Subcutaneous abdominal adipose tissue (tissue), 5 donors: ENCODE results near the gene UQCRH.
"Not testable (repeated sequence)": the region's sequence is repeated elsewhere in the genome, so short reads cannot be mapped to it uniquely, and the experiment has no call there.

Experiments
- H3K27ac ChIP-seq: one replicate; pipeline ENCODE4 v1.7.0; 2013; ENCODE audit warnings: low read depth, mild to moderate bottlenecking, inconsistent platforms, low read length, moderate library complexity
- H3K27me3 ChIP-seq, 5 donors: one replicate each; pipeline ENCODE4 v1.7.0; 2013; ENCODE audit warnings: low read length in 5 of 5, inconsistent platforms in 1 of 5; ENCODE audit not compliant: control insufficient read depth in 5 of 5, insufficient read depth in 4 of 5
- H3K36me3 ChIP-seq, 5 donors: one replicate each; pipeline ENCODE4 v1.7.0; 2013; ENCODE audit warnings: low read length in 5 of 5; ENCODE audit not compliant: control insufficient read depth in 5 of 5, insufficient read depth in 5 of 5
- H3K4me1 ChIP-seq, 5 donors: one replicate each; pipeline ENCODE4 v1.7.0; 2013; ENCODE audit warnings: low read length in 5 of 5, mild to moderate bottlenecking in 3 of 5, moderate library complexity in 1 of 5; ENCODE audit not compliant: control insufficient read depth in 5 of 5, insufficient read depth in 5 of 5
- H3K4me3 ChIP-seq, 5 donors: one replicate each; pipeline ENCODE4 v1.7.0; 2013; ENCODE audit warnings: low read length in 5 of 5, low read depth in 1 of 5
- H3K9ac ChIP-seq, 5 donors: one replicate each; pipeline ENCODE4 v1.7.0; 2013; ENCODE audit warnings: low read length in 5 of 5, mild to moderate bottlenecking in 4 of 5, moderate library complexity in 3 of 5
- H3K9me3 ChIP-seq, 5 donors: one replicate each; pipeline ENCODE4 v1.7.0; 2013; ENCODE audit warnings: low read length in 5 of 5; ENCODE audit not compliant: control insufficient read depth in 5 of 5
- donor health status: healthy.
- donor health status: healthy.
- donor health status: healthy.
- donor health status: healthy.
- donor health status: healthy.

The UQCRH gene

DNA sequence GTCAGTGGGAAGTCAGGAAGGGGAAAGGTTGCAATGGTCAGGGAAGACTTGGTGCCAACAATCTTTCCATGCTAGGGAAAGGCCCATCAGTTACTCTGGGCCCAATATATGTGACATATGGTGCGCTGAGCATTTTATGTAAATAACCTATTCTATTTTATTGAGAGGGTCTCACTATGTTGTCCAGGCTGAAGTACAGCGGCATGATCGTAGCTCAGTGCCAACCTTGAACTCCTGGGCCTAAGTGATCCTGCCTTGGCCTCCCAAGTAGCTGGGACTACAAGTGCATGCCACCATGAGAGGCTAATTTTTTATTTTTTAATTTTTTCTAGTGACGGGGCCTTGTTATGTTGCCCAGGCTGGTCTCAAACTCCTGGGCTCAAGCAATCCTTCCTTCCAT lies 6.8 kb downstream of the UQCRH start:
- H3K4me3 ChIP-seq: no peak overlapping the region
- peaks cover 8 to 50% (median 38%) of the 10 kb centered on the region in 5 donors for H3K36me3 ChIP-seq
- H3K27ac ChIP-seq: no peak overlapping the region
- no peaks in the 10 kb centered on the region for H3K27me3 ChIP-seq
- H3K9ac ChIP-seq: no peak overlapping the region
- H3K4me1 ChIP-seq: peaks cover 2 to 43% (median 14%) of the 10 kb centered on the region in 5 donors
- no peaks in the 10 kb centered on the region for H3K9me3 ChIP-seq

DNA sequence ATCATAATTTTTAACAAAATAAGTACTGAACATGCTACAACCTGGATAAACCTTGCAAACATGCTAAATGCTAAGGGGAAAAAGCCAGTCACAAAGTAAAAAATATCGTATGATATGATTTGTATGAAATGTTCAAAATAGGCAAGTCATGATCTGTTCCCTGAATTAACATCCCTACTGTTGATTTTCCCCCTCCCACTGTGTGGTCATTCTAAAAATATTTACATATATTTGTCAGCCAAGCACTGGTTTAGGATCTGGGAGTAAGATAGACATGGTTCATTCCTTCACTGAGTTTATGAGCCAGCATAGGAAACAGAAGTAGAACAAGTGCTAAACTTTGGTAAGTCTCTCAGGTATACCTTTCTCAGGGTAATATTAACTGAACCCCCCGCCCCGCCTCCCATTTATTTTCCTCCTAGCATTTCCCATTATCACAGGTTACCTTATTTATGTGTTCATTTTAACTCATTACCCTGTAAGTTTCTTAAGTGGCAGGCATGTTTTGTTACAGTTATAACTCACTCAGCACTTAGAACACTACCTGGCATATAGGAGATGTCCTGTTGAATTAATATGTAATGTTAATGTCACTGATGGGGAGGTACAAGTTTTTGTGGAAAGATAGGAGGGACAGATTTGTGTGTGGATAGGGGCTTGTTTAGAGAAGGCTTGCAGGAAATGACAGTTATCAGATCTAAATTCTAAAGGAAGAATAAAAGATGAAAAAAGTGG lies 12.3 kb downstream of the UQCRH start:
- Histone ChIP-seq H3K4me1 (no peaks in the 10 kb centered on the region), H3K27ac (no peak overlapping the region)

DNA sequence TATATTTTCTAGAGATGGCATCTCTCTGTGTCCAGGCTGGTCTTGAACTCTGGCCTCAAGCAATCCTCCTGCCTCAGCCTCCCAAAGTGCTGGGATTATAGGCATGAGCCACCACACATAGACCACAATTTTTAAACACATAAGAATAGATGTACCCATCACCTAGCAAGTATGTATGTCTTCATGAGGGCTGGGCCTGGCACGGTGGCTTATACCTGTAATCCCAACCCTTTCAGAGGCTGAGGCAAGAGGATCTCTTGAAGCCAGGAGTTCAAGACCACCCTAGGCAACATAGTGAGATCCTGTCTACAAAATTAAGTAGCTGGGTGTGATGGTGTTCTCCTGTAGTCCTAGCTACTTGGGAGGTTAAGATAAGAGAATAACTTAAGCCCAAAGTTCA lies 13.8 kb downstream of the UQCRH start:
- Histone ChIP-seq H3K9me3 (no peaks in the 10 kb centered on the region), H3K4me3 (no peak overlapping the region), H3K9ac (no peak overlapping the region), H3K36me3 (peaks cover 16 to 46% (median 43%) of the 10 kb centered on the region in 5 donors), H3K27me3 (no peaks in the 10 kb centered on the region), H3K4me1 (no peaks in the 10 kb centered on the region), H3K27ac (no peak overlapping the region)

More for the DNA sequence above, 12.3 kb downstream of the UQCRH start:
- Histone ChIP-seq H3K27me3 (no peaks in the 10 kb centered on the region), H3K9me3 (no peaks in the 10 kb centered on the region), H3K9ac (no peak overlapping the region), H3K36me3 (peaks cover 16 to 60% (median 52%) of the 10 kb centered on the region in 5 donors), H3K4me3 (no peak overlapping the region)

DNA sequence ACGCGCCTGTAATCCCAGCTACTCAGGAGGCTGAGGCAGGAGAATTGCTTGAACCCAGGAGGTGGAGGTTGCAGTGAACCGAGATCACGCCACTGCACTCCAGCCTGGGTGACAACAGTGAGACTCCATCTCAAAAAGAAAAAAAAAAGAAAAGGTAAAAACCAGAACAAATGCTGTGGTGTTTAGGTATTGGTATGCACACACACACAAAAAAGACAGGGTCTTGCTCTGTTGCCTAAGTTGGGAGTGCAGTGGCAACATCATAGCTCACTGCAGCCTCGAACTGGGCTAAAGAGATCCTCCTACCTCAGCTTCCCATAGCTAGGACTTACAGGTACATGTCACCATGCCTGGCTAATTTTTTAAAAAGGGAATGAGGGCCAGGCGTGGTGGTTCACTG lies 15.8 kb downstream of the UQCRH start:
- H3K27ac ChIP-seq, H3K27me3 ChIP-seq, H3K4me1 ChIP-seq, H3K4me3 ChIP-seq, H3K9me3 ChIP-seq, H3K9ac ChIP-seq: not testable (repeated sequence)
- peaks cover 11 to 29% (median 26%) of the 10 kb centered on the region in 5 donors for H3K36me3 ChIP-seq

DNA sequence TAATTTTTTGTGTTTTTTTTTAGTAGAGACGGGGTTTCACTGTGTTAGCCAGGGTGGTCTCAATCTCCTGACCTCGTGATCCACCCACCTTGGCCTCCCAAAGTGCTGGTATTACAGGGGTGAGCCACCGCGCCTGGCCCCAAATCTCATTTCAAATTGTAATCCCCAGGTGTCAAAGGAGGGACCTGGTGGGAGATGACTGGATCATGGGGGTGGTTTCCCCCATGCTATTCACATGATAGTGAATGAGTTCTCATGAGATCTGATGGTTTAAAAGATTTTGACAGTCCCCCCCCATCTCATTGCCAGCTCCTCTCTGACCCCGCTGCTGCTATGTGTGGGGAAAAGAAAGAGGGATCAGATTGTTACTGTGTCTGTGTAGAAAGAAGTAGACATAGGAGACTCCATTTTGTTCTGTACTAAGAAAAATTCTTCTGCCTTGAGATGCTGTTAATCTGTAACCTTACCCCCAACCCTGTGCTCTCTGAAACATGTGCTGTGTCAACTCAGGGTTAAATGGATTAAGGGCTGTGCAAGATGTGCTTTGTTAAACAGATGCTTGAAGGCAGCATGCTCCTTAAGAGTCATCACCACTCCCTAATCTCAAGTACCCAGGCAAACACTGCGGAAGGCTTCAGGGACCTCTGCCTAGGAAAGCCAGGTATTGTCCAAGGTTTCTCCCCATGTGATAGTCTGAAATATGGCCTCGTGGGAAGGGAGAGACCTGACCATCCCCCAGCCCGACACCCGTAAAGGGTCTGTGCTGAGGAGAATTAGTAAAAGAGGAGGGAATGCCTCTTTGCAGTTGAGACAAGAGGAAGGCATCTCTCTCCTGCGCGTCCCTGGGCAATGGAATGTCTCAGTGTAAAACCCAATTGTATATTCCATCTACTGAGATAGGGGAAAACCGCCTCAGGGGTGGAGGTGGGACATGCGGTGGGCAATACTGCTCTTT lies 16.7 kb downstream of the UQCRH start:
- not testable (repeated sequence) for H3K27ac ChIP-seq, H3K4me1 ChIP-seq, H3K27me3 ChIP-seq, H3K9me3 ChIP-seq, H3K9ac ChIP-seq, H3K4me3 ChIP-seq
- H3K36me3 ChIP-seq: peaks cover 8 to 22% (median 18%) of the 10 kb centered on the region in 5 donors

DNA sequence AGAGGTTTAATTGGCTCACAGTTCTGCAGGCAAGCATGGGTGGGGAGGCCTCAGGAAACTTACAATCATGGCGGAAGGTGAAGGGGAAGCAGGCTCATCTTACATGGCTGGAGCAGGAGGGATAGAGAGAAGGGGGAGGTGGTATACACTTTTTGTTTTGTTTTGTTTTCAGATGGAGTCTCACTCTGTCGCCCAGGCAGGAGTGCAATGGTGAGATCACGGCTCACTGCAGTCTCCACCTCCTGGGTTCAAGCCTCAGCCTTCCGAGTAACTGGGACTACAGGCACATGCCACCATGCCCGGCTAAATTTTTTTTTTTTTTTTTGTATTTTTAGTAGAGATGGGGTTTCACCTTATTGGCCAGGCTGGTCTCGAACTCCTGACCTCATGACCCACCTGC lies 18.7 kb downstream of the UQCRH start:
- H3K27ac ChIP-seq, H3K27me3 ChIP-seq, H3K4me3 ChIP-seq, H3K9ac ChIP-seq, H3K36me3 ChIP-seq, H3K9me3 ChIP-seq, H3K4me1 ChIP-seq: not testable (repeated sequence)

DNA sequence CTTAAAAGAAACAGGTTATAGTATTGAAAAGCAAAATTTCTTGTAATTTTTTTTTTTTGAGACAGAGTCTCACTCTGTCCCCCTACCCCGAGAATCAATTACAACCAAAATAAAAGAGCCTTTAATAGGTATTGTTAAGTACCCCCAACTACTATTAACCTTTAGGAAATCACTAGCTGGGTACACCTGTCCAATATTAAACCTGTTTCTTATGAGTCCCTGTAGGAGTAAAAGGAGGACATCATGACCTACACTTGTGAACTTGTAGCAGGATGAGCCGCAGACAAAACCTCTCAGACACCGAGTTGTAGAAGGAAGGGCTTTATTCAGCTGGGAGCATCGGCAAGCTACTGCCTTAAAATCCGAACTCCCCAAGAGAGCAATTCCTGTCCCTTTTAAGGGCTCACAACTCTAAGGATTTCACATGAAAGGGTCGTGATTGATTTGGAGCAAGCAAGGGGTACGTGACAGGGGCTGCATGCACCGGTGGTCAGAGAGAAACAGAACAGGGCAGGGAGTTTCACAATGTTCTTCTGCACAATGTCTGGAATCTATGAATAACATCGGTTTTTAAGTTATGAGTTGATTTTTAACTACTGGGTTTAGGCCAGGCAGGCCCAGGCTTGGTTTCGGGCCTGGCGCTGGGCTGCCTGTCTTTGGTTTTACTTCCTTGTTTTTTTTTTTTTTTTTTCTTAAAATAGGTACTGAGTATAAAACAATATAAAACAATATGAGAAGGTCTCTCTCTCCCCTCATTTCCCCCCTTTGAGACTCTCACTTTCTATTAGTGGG lies 22.0 kb downstream of the UQCRH start:
- H3K4me3 ChIP-seq, H3K36me3 ChIP-seq, H3K9ac ChIP-seq, H3K27me3 ChIP-seq, H3K27ac ChIP-seq, H3K4me1 ChIP-seq, H3K9me3 ChIP-seq: not testable (repeated sequence)

DNA sequence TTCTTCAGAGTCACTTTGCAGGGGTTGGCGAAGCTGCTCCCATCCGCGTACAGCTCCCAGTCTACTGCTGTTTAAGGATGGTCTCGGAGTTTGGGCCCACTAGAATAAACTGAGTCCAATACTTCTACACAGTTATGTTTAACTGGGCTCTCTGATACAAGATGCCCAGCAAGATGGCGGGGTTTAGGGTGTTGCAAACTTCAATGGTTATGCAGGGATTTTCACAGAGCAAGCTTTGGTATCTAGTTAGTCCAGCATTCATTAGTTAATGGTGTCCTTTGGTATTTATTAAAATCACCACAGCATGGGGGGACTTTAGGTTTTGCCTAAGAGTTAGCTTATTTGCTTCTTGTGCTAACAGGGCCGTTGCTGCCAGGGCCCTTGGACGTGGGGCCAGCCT lies 24.7 kb downstream of the UQCRH start:
- H3K9me3 ChIP-seq, H3K4me3 ChIP-seq, H3K27me3 ChIP-seq, H3K4me1 ChIP-seq, H3K27ac ChIP-seq, H3K9ac ChIP-seq, H3K36me3 ChIP-seq: not testable (repeated sequence)

DNA sequence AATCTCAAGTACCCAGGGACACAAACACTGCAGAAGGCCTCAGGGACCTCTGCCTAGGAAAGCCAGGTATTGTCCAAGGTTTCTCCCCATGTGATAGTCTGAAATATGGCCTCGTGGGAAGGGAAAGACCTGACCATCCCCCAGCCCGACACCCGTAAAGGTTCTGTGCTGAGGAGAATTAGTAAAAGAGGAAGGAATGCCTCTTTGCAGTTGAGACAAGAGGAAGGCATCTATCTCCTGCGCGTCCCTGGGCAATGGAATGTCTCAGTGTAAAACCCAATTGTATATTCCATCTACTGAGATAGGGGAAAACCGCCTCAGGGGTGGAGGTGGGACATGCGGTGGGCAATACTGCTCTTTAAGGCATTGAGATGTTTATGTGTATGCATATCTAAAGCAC lies 26.3 kb downstream of the UQCRH start:
- not testable (repeated sequence) for H3K9ac ChIP-seq, H3K4me3 ChIP-seq, H3K27me3 ChIP-seq, H3K27ac ChIP-seq, H3K4me1 ChIP-seq, H3K36me3 ChIP-seq, H3K9me3 ChIP-seq

DNA sequence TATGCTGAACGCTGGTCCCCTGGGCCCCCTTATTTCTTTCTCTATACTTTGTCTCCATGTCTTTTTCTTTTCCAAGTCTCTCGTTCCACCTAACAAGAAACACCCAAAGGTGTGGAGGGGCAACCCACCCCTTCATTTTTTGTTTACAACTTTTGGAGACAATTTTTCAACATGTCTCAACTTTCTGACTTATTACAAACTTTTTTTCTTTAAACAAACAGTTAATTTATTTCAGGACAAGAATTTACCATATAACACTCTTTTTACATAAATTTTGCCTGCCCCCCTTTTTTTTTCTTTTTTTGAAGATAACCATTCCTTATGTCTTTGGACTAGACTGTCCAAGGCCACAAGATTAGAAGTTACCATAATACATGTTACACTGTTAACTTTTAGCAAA lies 26.9 kb downstream of the UQCRH start:
- not testable (repeated sequence) for H3K36me3 ChIP-seq, H3K4me1 ChIP-seq, H3K4me3 ChIP-seq, H3K9ac ChIP-seq, H3K27me3 ChIP-seq, H3K9me3 ChIP-seq, H3K27ac ChIP-seq
